Omental fat pad (tissue), 4 donors: ENCODE measurements around the gene PCBP3. TPM values are rescaled to one million over a fixed set of nuclear protein-coding genes. Genes with fewer than 3 reads are reported as not detected.

Experiments
- ATAC-seq: fragments of 150-250 bp; one replicate; pipeline ENCODE4 v1.9.1; 2016; ENCODE audit warnings: mild to moderate bottlenecking, moderate library complexity; ENCODE audit not compliant: low FRiP score
- DNase-seq: peaks from one replicate; pipeline ENCODE4 v3.0.0-alpha.2; 2019; ENCODE audit warnings: low spot score
- CTCF ChIP-seq, 3 donors: fragments of 450-650 bp; IDR thresholded peaks; one replicate each; pipeline ENCODE4 v1.5.1; 2016 to 2017; ENCODE audit warnings: antibody characterized with exemption in 3 of 3, mild to moderate bottlenecking in 3 of 3, moderate library complexity in 2 of 3
- total RNA-seq, 4 donors: library from RNA; depleted of rRNA; stranded (reverse); fragments of >200 nt; gene quantifications; one replicate each; pipeline ENCODE4 v1.1.0, GENCODE V29; 2016

Gene PCBP3
- total RNA-seq, 4 donors from 2014 or later, result 1.1 to 26.8 (median 14.8) TPM

- no peak for TF ChIP-seq CTCF (IDR thresholded peaks at IDR 0.05)
- DNase-seq (no peak), ATAC-seq (no peak)
Measured at GRCh38 chr21:45821315-45821962, 177.9 kb downstream of the PCBP3 start.

GRCh38 chr21:45821998-45822397 lies 178.5 kb downstream of the PCBP3 start:
- DNase-seq (no peak), ATAC-seq (no peak)
- no peak for TF ChIP-seq CTCF (IDR thresholded peaks at IDR 0.05)

DNA sequence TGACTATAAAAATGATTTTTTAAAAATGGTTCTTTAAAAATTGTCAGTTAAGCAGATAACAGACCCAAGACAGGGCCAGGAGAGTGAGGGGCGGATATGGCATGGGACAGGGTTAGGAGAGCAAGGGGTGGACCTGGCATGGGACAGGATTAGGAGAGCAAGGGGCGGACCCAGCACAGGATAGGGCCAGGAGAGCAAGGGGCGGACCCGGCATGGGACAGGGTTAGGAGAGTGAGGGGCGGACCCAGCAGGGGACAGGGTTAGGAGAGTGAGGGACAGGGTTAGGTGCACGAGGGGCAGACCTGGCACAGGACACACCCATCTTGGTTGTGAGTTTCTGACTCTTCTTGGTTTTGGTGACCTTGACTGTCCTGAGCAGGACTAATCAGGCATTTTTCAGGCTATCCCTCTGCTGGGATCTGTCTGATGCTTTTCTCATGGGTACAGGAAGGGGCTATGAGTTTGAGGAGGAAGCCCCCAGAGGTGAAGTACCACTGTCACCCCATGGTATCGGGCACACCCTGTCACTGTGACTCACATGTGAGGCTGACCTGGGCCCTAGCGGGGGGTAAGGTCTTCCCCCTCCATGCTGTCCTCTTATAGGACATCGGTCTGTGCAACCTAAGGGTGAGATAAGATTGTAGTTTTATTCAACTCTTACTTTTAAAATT lies 179.0 kb downstream of the PCBP3 start:
- DNase-seq (no peak), ATAC-seq (no peak)
- TF ChIP-seq CTCF (IDR thresholded peaks at IDR 0.05), result no peak

GRCh38 chr21:45823100-45823681 lies 179.7 kb downstream of the PCBP3 start:
- no peak for ATAC-seq
- TF ChIP-seq CTCF (IDR thresholded peaks at IDR 0.05), result no peak
- DNase-seq, result no peak

DNA sequence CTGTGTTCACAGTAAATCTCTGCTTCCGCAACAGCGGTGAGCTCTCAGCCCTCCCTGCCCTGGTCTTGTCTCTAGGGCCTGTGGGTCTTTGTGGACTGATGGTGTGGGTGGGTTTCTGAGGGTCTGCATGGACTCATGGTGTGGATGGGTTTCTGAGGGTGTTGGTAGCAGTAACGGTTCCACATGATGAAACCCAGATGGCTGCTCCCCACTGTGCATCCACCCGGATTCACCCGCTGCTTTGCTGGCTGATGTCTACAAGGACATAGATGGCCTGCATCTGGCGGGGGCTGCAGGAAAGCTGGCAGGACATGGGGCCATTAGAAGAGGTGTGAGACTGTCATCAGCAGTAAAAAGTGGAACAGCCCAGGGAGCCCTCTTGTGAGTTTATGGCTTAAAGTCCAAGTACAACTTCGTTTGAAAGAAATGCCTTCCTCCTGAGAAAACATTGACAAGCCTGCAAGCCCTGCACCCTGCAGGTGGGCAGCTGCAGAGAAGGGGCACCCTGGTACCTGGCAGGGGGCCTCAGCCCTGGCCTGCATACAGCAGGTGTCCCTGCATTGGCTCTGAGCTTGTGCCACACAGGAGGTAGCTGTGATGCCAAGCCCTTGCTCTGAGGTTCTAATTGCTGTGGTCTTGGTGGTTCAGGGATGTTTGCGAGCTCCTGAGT lies 181.2 kb downstream of the PCBP3 start:
- ATAC-seq (no peak), DNase-seq (no peak)
- TF ChIP-seq CTCF (IDR thresholded peaks at IDR 0.05), result no peak

DNA sequence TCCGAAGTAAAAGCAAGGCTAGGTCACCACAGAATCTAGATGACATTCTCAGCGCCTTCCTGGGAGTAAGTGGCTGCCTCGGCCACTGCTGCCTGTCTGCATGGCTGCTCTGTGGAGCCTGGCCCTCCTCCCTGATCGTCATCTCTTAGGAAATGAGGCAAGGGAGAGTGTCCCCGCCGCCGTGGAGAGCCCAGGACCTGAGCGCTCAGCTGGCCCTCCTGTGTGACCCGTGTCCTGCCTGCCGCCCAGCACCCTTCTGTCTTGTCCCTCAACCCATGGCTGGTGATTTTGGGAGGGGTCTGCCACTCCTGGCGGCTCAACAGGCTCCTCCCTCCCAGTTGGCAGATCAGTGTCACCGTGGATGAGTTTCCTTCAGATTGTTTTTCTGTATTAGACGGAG lies 181.7 kb downstream of the PCBP3 start:
- DNase-seq (no peak), ATAC-seq (no peak)
- TF ChIP-seq CTCF (IDR thresholded peaks at IDR 0.05), result no peak
